ENCODE measurements around the gene ATF7.

DNA sequence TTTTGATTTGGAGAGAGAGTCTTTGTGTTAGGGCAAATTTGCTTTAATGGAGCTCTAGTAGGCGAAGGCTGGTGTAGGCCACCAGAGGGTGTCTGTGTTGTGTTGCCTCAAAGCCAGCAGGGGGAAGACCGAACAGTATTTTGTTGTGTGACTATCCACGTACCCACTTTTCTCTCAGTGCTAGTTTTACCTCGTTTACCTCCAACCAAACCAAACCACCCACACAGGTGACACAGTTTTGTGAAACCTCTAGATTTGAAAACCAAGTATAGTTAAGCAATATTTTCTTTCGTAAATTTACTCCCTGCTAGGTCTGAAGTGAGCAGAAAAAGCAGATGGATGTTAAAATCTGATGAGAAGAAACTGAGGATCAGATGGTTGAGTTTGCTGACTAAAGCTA is 82.6 kb downstream of the ATF7 start:
- no peak for TF ChIP-seq POLR2A (IDR thresholded peaks at IDR 0.05)
- TF ChIP-seq, protein P1, sequence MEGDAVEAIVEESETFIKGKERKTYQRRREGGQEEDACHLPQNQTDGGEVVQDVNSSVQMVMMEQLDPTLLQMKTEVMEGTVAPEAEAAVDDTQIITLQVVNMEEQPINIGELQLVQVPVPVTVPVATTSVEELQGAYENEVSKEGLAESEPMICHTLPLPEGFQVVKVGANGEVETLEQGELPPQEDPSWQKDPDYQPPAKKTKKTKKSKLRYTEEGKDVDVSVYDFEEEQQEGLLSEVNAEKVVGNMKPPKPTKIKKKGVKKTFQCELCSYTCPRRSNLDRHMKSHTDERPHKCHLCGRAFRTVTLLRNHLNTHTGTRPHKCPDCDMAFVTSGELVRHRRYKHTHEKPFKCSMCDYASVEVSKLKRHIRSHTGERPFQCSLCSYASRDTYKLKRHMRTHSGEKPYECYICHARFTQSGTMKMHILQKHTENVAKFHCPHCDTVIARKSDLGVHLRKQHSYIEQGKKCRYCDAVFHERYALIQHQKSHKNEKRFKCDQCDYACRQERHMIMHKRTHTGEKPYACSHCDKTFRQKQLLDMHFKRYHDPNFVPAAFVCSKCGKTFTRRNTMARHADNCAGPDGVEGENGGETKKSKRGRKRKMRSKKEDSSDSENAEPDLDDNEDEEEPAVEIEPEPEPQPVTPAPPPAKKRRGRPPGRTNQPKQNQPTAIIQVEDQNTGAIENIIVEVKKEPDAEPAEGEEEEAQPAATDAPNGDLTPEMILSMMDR (IDR thresholded peaks at IDR 0.05) = peak; percentile 74 to 98 (median 98)

Data from breast epithelium (tissue), 3 donors.